GM18909 (cell line): Measurements from ENCODE around the gene FBXL7.

ENCODE experiments used
- ATAC-seq: cut with Tn5 transposase; IDR thresholded peaks from one replicate; pipeline ENCODE4 v1.9.1; 2021; ENCODE audit warnings: mild to moderate bottlenecking; ENCODE audit not compliant: unreplicated experiment, poor library complexity

The FBXL7 gene

DNA sequence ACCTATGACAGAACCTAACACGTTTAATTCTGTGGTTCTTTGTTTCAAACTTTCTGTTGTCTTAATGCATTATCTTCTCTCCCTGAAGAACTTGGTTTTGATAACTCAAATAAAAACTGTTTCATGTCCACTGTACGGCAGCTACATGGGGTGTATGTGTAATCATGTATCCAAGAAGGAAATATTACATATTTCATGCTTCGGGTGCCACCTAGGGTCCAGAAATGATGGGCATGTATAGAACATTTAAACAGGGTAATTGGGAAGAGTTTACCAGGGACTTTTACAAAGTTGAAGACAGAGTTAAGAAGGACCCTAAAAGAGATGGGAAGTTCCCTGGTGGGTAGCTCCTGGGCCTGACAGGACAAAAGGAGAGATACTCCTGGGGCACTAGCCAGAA is 291.3 kb downstream of the FBXL7 start:
- no peak for ATAC-seq

- ATAC-seq: no peak
Observed at GRCh38 chr5:15791859-15792258, 291.9 kb downstream of the FBXL7 start.

DNA sequence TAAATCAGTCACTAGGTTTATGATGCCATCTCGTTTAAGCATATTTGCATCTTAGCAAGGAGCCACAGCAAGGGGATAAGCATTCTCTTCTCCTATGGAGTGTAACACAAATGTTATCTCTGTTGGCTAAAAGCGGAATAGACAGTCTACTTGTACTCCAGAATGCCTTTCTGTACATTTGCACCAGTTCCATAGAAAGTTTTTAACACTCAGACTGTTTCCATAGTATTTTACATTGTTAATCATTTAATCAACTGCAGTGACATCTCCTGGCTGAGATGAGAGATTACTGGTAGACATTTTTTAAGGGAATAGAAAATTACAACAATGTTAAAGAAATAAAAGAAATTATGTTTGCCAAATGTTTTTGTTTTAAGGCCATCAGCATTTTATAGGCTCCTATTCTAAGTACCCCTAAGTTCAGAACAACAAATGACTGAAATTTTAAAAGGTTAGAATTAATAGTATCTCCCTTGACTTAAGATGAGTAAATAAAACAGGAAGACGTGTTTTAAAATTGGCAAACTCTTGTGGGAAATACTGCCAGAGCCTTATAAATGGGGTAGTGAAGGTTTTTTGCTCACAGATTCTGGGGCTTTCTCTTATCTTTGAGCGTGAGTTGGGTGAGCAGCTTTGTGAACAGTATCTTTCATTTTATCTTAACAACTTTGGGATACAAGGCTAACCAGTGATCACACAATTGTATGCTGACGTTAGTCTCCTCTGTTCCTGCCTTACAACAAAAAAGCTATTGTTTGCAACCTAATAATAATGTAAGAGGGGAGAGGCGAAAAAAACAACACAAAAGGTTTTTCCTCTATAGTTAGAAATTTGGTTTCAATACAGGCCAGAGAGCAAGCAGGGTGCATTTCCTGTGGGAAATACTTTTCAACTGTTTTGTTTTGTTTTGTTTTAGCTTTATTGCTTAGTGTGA is 294.3 kb downstream of the FBXL7 start:
- no peak for ATAC-seq

- no peak for ATAC-seq
Observed at GRCh38 chr5:15796096-15796495, 296.1 kb downstream of the FBXL7 start.

DNA sequence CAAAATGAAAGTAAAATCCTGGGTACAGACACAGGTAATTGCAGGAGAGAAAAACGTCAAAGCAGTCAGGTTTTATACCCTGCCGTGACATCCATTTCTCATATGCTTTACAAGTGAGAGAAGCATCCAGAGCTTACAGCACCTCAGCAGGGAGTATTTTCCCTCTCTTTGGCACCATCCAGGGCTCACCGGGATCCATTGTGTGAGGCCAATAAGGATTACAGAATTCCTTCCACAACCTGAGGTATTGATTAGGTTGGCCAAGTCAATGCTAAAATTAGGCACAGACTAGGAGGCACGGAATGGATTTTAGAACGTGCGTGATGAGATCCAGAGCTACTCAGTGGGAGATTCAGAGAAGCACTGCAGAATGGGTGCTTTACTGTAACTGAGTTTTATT is 296.6 kb downstream of the FBXL7 start:
- ATAC-seq: no peak

DNA sequence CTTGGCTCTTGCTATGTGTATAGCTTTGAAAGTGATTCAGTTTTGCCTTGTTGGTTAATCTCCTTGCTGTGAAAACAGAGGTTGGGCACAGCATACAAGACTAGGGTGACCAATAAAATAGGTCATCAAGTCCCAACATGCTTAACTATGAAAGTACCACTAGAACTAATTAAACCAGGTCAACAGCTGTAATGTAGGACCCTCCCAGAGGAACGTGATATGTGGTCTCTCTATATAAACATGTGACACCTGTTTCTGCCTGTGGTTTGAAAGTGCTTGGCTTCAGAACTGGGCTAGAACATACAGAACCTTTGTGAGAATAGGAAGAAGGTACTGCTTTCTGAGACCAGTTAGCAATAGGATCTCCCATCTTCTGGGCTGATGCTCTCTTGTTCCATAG is 297.1 kb downstream of the FBXL7 start:
- no peak for ATAC-seq

GRCh38 chr5:15798006-15798405 is 298.0 kb downstream of the FBXL7 start:
- no peak for ATAC-seq

DNA sequence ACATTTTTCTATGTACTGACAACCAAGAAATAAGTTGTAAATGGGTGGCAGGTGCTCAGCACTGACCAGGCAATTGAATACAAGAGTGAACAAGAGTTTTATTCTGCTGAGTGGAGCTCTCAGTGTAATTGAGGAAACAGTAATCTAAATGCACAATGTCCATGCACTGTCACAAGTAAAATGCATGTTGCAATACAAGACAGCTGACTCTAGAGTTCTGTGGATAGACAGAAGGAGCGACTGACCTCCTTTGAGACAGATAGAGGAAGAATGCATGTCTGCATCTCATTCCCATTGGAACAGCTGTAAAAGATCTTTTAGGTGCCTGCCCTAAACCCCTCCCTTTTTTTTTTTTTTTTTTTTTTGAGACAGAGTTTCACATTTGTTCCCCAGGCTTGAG is 299.0 kb downstream of the FBXL7 start:
- ATAC-seq: no peak

GRCh38 chr5:15799612-15800011 is 299.6 kb downstream of the FBXL7 start:
- ATAC-seq: no peak

GRCh38 chr5:15803280-15803679 is 303.3 kb downstream of the FBXL7 start:
- no peak for ATAC-seq

GRCh38 chr5:15806613-15807012 is 306.6 kb downstream of the FBXL7 start:
- no peak for ATAC-seq

DNA sequence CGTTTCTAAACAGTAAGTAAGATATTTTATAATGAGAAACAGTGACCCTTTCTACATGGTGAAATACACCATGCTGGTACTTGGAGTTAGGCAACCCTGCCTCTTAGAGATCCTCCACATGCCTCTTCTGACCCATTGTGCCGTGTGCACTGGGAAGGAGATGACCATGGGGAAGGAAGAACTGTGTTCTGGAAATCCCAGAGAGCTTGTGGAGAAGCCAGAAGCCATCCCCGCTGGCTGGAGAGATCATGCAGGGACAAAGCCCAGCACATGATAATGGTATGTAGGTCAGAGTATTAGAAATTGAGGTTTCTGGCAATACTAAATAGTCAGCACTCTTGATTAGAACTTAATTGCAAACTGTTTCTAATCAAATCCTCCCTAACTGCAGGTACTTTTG is 307.3 kb downstream of the FBXL7 start:
- no peak for ATAC-seq

DNA sequence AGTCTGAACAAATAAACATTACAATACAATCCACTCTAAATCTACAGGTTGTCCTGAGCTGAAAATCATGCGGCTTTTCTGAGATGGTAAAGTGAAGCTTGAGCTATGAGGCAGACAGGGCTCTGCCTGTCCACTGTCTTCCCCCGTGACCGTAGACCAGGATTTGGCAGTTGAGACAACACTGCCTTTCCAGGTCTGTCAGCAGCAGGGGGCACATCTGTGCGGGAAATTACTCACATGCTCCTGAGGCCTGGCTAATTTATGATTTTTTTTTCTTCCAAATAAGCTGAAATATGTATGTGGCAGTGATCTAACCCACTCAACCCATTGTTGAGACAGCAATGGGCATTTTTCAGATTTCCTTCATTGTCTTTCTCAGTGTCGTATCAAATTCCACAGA is 307.9 kb downstream of the FBXL7 start:
- ATAC-seq: no peak

GRCh38 chr5:15808577-15808976 is 308.6 kb downstream of the FBXL7 start:
- no peak for ATAC-seq

DNA sequence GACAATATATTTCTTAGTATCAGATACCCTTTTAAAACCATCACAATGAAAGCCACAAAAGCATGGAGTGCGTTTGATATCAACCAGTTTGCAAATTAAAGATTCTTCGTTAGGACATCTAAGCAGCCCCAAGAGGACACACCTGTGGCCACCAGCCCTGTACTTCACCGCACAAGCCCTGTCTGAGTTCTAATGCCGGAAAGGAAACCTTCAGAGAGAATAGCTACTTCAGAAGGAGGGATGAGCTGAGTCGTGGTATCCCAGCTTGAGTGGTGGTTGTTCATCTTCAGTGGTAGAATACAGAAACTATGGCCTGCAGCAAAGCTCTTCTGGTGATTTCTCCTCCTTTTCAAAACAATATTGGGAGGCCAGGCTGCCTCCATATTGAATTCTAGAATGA is 319.6 kb downstream of the FBXL7 start:
- ATAC-seq: no peak

DNA sequence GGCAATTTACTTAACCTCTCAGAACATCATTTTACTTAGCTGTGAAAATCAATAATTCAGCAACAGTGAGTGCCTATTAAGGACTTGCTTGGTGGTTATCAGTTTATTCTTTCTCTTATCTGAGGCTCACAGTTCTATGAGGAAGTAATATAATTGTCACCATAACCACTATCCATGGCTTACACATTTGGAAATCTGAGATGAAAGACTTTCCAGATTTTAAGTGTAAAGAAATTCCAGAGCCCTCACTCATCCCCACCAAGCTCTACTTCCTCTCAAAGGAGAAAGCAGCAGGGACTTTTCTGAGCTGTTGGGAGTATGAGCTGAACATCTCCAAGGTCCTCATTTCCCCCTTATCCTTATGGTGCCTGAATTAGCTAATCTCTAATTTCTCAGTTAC is 321.5 kb downstream of the FBXL7 start:
- no peak for ATAC-seq

GRCh38 chr5:15823398-15823797 is 323.4 kb downstream of the FBXL7 start:
- ATAC-seq: no peak

GRCh38 chr5:15827741-15828140 is 327.8 kb downstream of the FBXL7 start:
- no peak for ATAC-seq

- ATAC-seq: no peak
Observed at GRCh38 chr5:15831408-15831807, 331.4 kb downstream of the FBXL7 start.

DNA sequence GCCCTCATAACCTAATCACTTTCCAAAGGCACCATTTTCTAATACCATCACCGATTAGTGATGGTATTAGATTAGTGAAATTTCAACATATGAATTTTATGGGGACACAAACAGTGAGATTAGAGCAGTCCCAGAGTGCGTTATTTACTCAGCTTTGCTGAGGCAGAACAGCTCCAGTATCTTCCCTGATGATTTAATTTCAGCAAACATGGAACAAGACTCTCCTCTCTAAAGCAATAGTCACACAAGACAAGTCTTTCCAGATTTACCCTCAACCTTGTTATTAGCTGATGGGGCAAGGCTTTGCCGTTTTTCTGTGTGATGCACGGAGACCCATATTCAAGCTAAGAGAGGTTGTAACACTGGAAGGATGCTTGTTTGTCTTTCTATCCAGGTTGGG is 333.4 kb downstream of the FBXL7 start:
- ATAC-seq: no peak

DNA sequence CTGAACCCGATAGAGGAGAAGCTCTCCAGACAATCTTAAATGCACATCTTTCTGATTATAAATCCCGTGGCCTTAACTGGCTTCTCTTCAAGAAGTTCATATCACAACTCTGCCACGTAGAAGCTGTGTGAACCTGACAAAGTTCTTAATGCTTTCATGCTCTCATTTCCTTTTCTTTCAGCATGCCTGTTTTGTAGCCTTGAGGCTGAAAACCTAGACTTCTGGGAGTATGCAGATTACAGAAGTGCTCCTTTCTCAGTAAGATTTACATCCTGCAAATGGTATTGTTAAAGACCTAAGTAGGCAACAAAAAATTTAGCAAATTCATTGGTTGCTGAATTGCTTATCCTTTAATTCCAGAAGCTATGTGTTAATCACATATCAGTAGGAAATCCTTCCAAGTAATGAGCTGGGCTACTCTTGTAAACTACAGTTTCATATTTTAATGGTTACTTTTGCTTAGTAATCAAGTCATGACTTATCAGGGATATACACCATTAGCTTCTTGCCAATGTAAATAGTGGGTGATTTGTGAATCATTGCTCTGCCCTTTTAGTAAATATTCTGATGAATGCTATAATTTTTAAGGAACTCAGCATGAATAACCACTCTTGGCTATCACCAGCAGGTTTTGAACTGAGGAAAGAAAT is 334.7 kb downstream of the FBXL7 start:
- no peak for ATAC-seq

GRCh38 chr5:15835514-15835913 is 335.5 kb downstream of the FBXL7 start:
- no peak for ATAC-seq
